ENCODE data around the gene DCTN2.

DCTN2 gene

DNA sequence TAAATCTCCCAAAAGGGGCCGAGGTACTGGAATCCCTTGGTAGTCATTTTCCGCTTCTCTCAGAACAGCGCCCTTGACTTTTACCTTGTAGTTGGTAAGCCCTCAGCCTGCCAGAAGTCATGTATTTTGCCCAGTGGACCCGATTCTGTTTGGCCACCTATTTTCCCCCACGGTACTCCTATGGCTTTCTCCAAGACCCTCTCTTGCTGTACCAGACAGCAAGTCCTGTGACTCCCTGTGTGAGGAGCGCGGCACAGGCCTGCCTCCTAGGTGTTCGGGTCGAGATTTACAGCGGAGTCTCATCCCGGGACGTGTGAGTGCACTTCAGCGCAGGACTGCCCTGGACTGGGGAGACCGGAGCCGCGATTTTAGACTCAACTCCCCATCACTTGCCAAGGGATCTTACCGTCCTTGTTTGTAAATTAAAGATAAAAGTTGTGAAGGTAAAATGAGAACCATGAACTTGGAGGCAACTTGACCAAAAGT is 25.4 kb downstream of the DCTN2 start:
- peak; percentile 57 for DNase-seq (ENCODE audit: low spot score)
- H3K36me3 ChIP-seq (replicated peaks in 1 of 2; ENCODE audit: control insufficient read depth in 2 of 2, insufficient read depth in 2 of 2, low read length in 2 of 2): peaks cover 15 to 56% of the 10 kb centered on the region in 2 donors
- no peak overlapping the region for H4K8ac ChIP-seq (ENCODE audit: low read depth, low read length)
- no peak overlapping the region for H2BK12ac ChIP-seq (ENCODE audit: low read length)
- no peaks in the 10 kb centered on the region for H3K9me3 ChIP-seq (replicated peaks in 1 of 2; ENCODE audit: control insufficient read depth in 2 of 2, insufficient read depth in 1 of 2, low read depth in 1 of 2, low read length in 2 of 2)
- H2AFZ ChIP-seq (ENCODE audit: low read length): peak overlapping the region; percentile 16
- peak overlapping the region; percentile 37 for H3K4me2 ChIP-seq (ENCODE audit: insufficient read depth, low read length, poor library complexity, severe bottlenecking)
- H3K79me1 ChIP-seq (ENCODE audit: low read depth, low read length): peaks cover 3% of the 10 kb centered on the region
- H2BK15ac ChIP-seq (ENCODE audit: low read length): no peak overlapping the region
- H2BK5ac ChIP-seq (ENCODE audit: low read length): no peak overlapping the region
- peak overlapping the region; percentile 31 for H3K27ac ChIP-seq (replicated peaks; ENCODE audit: low read length)
- peak overlapping the region in 1 of 2 donors; percentile 67 for H3K4me3 ChIP-seq (ENCODE audit: low read length in 2 of 2)
- no peak overlapping the region for H3K23ac ChIP-seq (ENCODE audit: low read depth, low read length, poor library complexity)
- no peak overlapping the region for H2BK120ac ChIP-seq (ENCODE audit: low read depth, low read length)
- WGBS, 2 donors (ENCODE audit: extremely low coverage in 2 of 2, insufficient read length in 2 of 2, insufficient replicate concordance in 1 of 2): no CpG with 5 or more reads among the region's 17 CpGs
- H2AK5ac ChIP-seq (ENCODE audit: low read depth, low read length): no peak overlapping the region
- no peak overlapping the region for H3K9ac ChIP-seq (ENCODE audit: low read depth, low read length, poor library complexity)
- H4K91ac ChIP-seq (ENCODE audit: low read depth, low read length, poor library complexity): no peak overlapping the region
- H3K4ac ChIP-seq (ENCODE audit: low read length): no peak overlapping the region
- peaks cover 0 to 2% (median 0%) of the 10 kb centered on the region in 3 experiments for H3K27me3 ChIP-seq (ENCODE audit: control insufficient read depth in 3 of 3, insufficient read depth in 3 of 3, low read depth in 1 of 3, low read length in 3 of 3)
- H3K4me1 ChIP-seq (ENCODE audit: control insufficient read depth in 2 of 2, insufficient read depth in 1 of 2, low read depth in 1 of 2, low read length in 2 of 2): peaks cover 27 to 30% of the 10 kb centered on the region in 2 donors
- no peak overlapping the region for H3K18ac ChIP-seq (ENCODE audit: low read length)
- no peak overlapping the region for H3K14ac ChIP-seq (ENCODE audit: low read length)

DNA sequence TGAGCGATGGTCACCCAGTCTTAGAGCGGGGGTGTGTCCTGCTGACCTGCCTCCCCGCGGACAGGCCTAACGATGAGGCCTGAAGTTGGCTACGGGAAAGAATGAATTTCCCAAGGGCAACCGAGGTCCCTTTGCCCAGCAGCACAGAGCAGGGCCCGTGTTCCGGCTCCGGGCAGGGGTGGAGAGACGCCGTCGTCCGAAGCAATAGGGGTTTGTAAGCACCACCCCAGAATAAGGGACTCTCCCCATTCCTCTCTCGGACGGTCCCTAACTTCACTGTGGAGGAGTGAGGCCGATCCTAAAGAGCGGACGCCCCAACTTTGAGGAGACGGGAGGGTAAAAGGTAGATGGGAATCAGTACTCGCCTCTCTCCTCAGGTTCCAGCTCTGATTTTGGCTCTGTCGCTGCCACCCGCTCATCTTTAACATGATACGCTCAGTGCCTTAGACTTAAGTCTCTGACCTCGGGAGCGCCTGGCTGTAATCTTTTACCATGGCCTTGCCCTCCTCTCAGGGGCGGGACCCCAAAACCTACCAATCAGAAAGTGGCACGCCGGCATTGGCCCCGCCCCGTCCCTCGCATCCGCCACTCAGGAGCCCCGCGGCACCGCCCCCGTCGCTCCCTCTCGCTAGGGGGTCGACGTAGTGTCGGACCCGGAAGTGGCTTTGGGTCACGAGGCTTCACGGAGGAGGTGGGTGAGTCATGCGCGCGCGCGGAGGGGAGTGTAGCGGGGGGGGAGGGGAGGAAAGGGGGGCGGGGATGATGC is 26.8 kb downstream of the DCTN2 start, which contains the start of gene DDIT3:
TSS of gene DDIT3 (minus strand) at position 462 of the 766 bp plus-strand sequence. CDS start 3,108 bp downstream, outside the sequence.
- Histone ChIP-seq H2BK12ac (ENCODE audit: low read length) (no peak within 1 kb of the TSS), H3K14ac (ENCODE audit: low read length) (peak within 1 kb of the TSS; percentile 78), H3K36me3 (replicated peaks in 1 of 2; ENCODE audit: control insufficient read depth in 2 of 2, insufficient read depth in 2 of 2, low read length in 2 of 2) (peaks cover 17 to 58% of the 10 kb centered on the region in 2 donors), H3K9ac (ENCODE audit: low read depth, low read length, poor library complexity) (peak within 1 kb of the TSS; percentile 92), H4K91ac (ENCODE audit: low read depth, low read length, poor library complexity) (peak within 1 kb of the TSS; percentile 67), H3K27ac (replicated peaks; ENCODE audit: low read length) (peak within 1 kb of the TSS; percentile 90), H2BK15ac (ENCODE audit: low read length) (no peak within 1 kb of the TSS), H3K4me1 (ENCODE audit: control insufficient read depth in 2 of 2, insufficient read depth in 1 of 2, low read depth in 1 of 2, low read length in 2 of 2) (peaks cover 27% of the 10 kb centered on the region in 2 donors), H2BK5ac (ENCODE audit: low read length) (peak within 1 kb of the TSS; percentile 96), H3K4me2 (ENCODE audit: insufficient read depth, low read length, poor library complexity, severe bottlenecking) (peak within 1 kb of the TSS; percentile 82), H3K79me1 (ENCODE audit: low read depth, low read length) (peaks cover 3% of the 10 kb centered on the region), H4K8ac (ENCODE audit: low read depth, low read length) (peak within 1 kb of the TSS; percentile 19), H3K4ac (ENCODE audit: low read length) (no peak within 1 kb of the TSS), H2BK120ac (ENCODE audit: low read depth, low read length) (no peak within 1 kb of the TSS), H3K9me3 (replicated peaks in 1 of 2; ENCODE audit: control insufficient read depth in 2 of 2, insufficient read depth in 1 of 2, low read depth in 1 of 2, low read length in 2 of 2) (no peaks in the 10 kb centered on the region), H2AFZ (ENCODE audit: low read length) (peak within 1 kb of the TSS; percentile 76), H3K4me3 (ENCODE audit: low read length in 2 of 2) (peak within 1 kb of the TSS; percentile 88 to 94), H3K23ac (ENCODE audit: low read depth, low read length, poor library complexity) (peak within 1 kb of the TSS; percentile 66), H2AK5ac (ENCODE audit: low read depth, low read length) (peak within 1 kb of the TSS; percentile 48), H3K27me3 (ENCODE audit: control insufficient read depth in 3 of 3, insufficient read depth in 3 of 3, low read depth in 1 of 3, low read length in 3 of 3) (peaks cover 0 to 2% (median 0%) of the 10 kb centered on the region in 3 experiments), H3K18ac (ENCODE audit: low read length) (peak within 1 kb of the TSS; percentile 63)
- peak; percentile 99 for DNase-seq (ENCODE audit: low spot score)
- no CpG with 5 or more reads among the region's 52 CpGs for WGBS, 2 donors (ENCODE audit: extremely low coverage in 2 of 2, insufficient read length in 2 of 2, insufficient replicate concordance in 1 of 2)

- H3K36me3 ChIP-seq (replicated peaks in 1 of 2; ENCODE audit: control insufficient read depth in 2 of 2, insufficient read depth in 2 of 2, low read length in 2 of 2): peaks cover 22 to 58% of the 10 kb centered on the region in 2 donors
Observed at GRCh38 chr12:57519796-57520052, 27.3 kb downstream of the DCTN2 start.

More at GRCh38 chr12:57519796-57520052, 27.3 kb downstream of the DCTN2 start:
- Histone ChIP-seq H2AK5ac (ENCODE audit: low read depth, low read length) (peak overlapping the region; percentile 48), H3K4me2 (ENCODE audit: insufficient read depth, low read length, poor library complexity, severe bottlenecking) (peak overlapping the region; percentile 78), H3K23ac (ENCODE audit: low read depth, low read length, poor library complexity) (peak overlapping the region; percentile 66), H2BK12ac (ENCODE audit: low read length) (no peak overlapping the region), H3K27ac (replicated peaks; ENCODE audit: low read length) (peak overlapping the region; percentile 86), H2BK5ac (ENCODE audit: low read length) (peak overlapping the region; percentile 96), H3K4me3 (ENCODE audit: low read length in 2 of 2) (peak overlapping the region; percentile 88 to 94), H3K9ac (ENCODE audit: low read depth, low read length, poor library complexity) (peak overlapping the region; percentile 92), H3K4me1 (ENCODE audit: control insufficient read depth in 2 of 2, insufficient read depth in 1 of 2, low read depth in 1 of 2, low read length in 2 of 2) (peaks cover 25 to 27% of the 10 kb centered on the region in 2 donors), H3K79me1 (ENCODE audit: low read depth, low read length) (peaks cover 3% of the 10 kb centered on the region), H4K8ac (ENCODE audit: low read depth, low read length) (peak overlapping the region; percentile 19), H3K9me3 (replicated peaks in 1 of 2; ENCODE audit: control insufficient read depth in 2 of 2, insufficient read depth in 1 of 2, low read depth in 1 of 2, low read length in 2 of 2) (no peaks in the 10 kb centered on the region), H2BK120ac (ENCODE audit: low read depth, low read length) (no peak overlapping the region), H3K18ac (ENCODE audit: low read length) (peak overlapping the region; percentile 62), H3K27me3 (ENCODE audit: control insufficient read depth in 3 of 3, insufficient read depth in 3 of 3, low read depth in 1 of 3, low read length in 3 of 3) (peaks cover 0 to 2% (median 0%) of the 10 kb centered on the region in 3 experiments), H2BK15ac (ENCODE audit: low read length) (no peak overlapping the region), H2AFZ (ENCODE audit: low read length) (peak overlapping the region; percentile 61), H4K91ac (ENCODE audit: low read depth, low read length, poor library complexity) (peak overlapping the region; percentile 67), H3K14ac (ENCODE audit: low read length) (peak overlapping the region; percentile 78), H3K4ac (ENCODE audit: low read length) (no peak overlapping the region)
- no peak for DNase-seq (ENCODE audit: low spot score)
- WGBS, 2 donors (ENCODE audit: extremely low coverage in 2 of 2, insufficient read length in 2 of 2, insufficient replicate concordance in 1 of 2): no CpG with 5 or more reads among the region's 8 CpGs

All from neuronal stem cell (in vitro differentiated cells).